Measurements from ENCODE around the gene RAVER2. TPM values are rescaled to one million over a fixed set of nuclear protein-coding genes. Genes with fewer than 3 reads are reported as not detected.
A peak's percentile ranks its signal among the peaks of the same experiment; 100 is the strongest.
"Not testable (repeated sequence)": the region's sequence is repeated elsewhere in the genome, so short reads cannot be mapped to it uniquely, and the experiment has no call there.

The RAVER2 gene
- total RNA-seq, 8 experiments from 2014 or later, result 6.4 to 16.9 (median 11.3) TPM

- H3K4me3 ChIP-seq, result no peak overlapping the region
- H3K4me1 ChIP-seq (replicated peaks in 1 of 2), result no peaks in the 10 kb centered on the region
- ATAC-seq (replicated peaks in 6 of 8), result no peak
- H3K27ac ChIP-seq, result no peak overlapping the region
- in situ Hi-C loops (cut with MboI; ENCODE audit: low pct_unique_long_range_greater_than_20kb in 2 of 9, low sequenced_read_pairs in 9 of 9, unreplicated experiment in 9 of 9), result no loop called here
- 33 to 100% (median 89%) methylated on average over 1 of the region's 1 CpG for WGBS, 10 experiments
These were observed 17.0 kb upstream of the RAVER2 start for GRCh38 chr1:64727861-64728260.

- 52 to 90% (median 83%) methylated on average over 2 to 3 of the region's 3 CpGs; no CpG with 5 or more reads in 1 of the 10 experiments for WGBS, 10 experiments
- H3K27ac ChIP-seq, result no peak overlapping the region
- in situ Hi-C loops (cut with MboI; ENCODE audit: low pct_unique_long_range_greater_than_20kb in 2 of 9, low sequenced_read_pairs in 9 of 9, unreplicated experiment in 9 of 9), result no loop called here
These were observed 11.1 kb upstream of the RAVER2 start for GRCh38 chr1:64733581-64734286.

GRCh38 chr1:64734287-64734652 is 10.6 kb upstream of the RAVER2 start:
- no peak overlapping the region for H3K4me3 ChIP-seq
- WGBS, 10 experiments, result 0 to 90% (median 72%) methylated on average over 1 to 3 of the region's 3 CpGs; no CpG with 5 or more reads in 2 of the 10 experiments
- no peaks in the 10 kb centered on the region for H3K4me1 ChIP-seq (replicated peaks in 1 of 2)
- H3K27ac ChIP-seq, result no peak overlapping the region
- in situ Hi-C loops (cut with MboI; ENCODE audit: low pct_unique_long_range_greater_than_20kb in 2 of 9, low sequenced_read_pairs in 9 of 9, unreplicated experiment in 9 of 9), result no loop called here
- ATAC-seq (replicated peaks in 6 of 8), result no peak

More at GRCh38 chr1:64733581-64734286, 11.1 kb upstream of the RAVER2 start:
- H3K4me3 ChIP-seq, result no peak overlapping the region
- no peak for ATAC-seq (replicated peaks in 6 of 8)
- no peaks in the 10 kb centered on the region for H3K4me1 ChIP-seq (replicated peaks in 1 of 2)

GRCh38 chr1:64740687-64741086 is 4.2 kb upstream of the RAVER2 start:
- ATAC-seq (replicated peaks in 6 of 8); H3K4me3 ChIP-seq; H3K4me1 ChIP-seq (replicated peaks in 1 of 2); in situ Hi-C loops (cut with MboI; ENCODE audit: low pct_unique_long_range_greater_than_20kb in 2 of 9, low sequenced_read_pairs in 9 of 9, unreplicated experiment in 9 of 9); H3K27ac ChIP-seq: not testable (repeated sequence)
- 0 to 100% (median 77%) methylated on average over 1 of the region's 1 CpG; no CpG with 5 or more reads in 2 of the 10 experiments for WGBS, 10 experiments

- 0 to 66% (median 21%) methylated on average over 1 to 4 of the region's 4 CpGs; no CpG with 5 or more reads in 1 of the 10 experiments for WGBS, 10 experiments
- peaks cover 6 to 9% of the 10 kb centered on the region in 2 donors for H3K4me1 ChIP-seq (replicated peaks in 1 of 2)
- H3K27ac ChIP-seq, result no peak overlapping the region
- H3K4me3 ChIP-seq, result peak overlapping the region; percentile 59 to 87 (median 84)
- no peak for ATAC-seq (replicated peaks in 6 of 8)
- in situ Hi-C loops (cut with MboI; ENCODE audit: low pct_unique_long_range_greater_than_20kb in 2 of 9, low sequenced_read_pairs in 9 of 9, unreplicated experiment in 9 of 9), result no loop called here
These were observed 852 bp upstream of the RAVER2 start for GRCh38 chr1:64743954-64744491.

GRCh38 chr1:64745181-64745985 is 508 bp downstream of the RAVER2 start:
- in situ Hi-C loops (cut with MboI; ENCODE audit: low pct_unique_long_range_greater_than_20kb in 2 of 9, low sequenced_read_pairs in 9 of 9, unreplicated experiment in 9 of 9), result no loop called here
- Histone ChIP-seq H3K4me1 (replicated peaks in 1 of 2) (peaks cover 6 to 9% of the 10 kb centered on the region in 2 donors), H3K27ac (peak overlapping the region; percentile 71 to 87), H3K4me3 (peak overlapping the region; percentile 59 to 87 (median 84))
- peak; percentile 18 to 73 (median 66) for ATAC-seq (replicated peaks in 6 of 8)
- 0% methylated on average over 4 to 15 of the region's 67 CpGs; no CpG with 5 or more reads in 8 of the 10 experiments for WGBS, 10 experiments

GRCh38 chr1:64745986-64746940 is 1.4 kb downstream of the RAVER2 start:
- ATAC-seq (replicated peaks in 6 of 8), result peak in 1 of 8 experiments; percentile 23

GRCh38 chr1:64748222-64748621 is 3.3 kb downstream of the RAVER2 start:
- H3K4me3 ChIP-seq, result no peak overlapping the region
- ATAC-seq (replicated peaks in 6 of 8), result no peak
- H3K27ac ChIP-seq, result no peak overlapping the region
- 60 to 100% (median 86%) methylated on average over 1 to 3 of the region's 3 CpGs for WGBS, 10 experiments
- peaks cover 6 to 9% of the 10 kb centered on the region in 2 donors for H3K4me1 ChIP-seq (replicated peaks in 1 of 2)
- in situ Hi-C loops (cut with MboI; ENCODE audit: low pct_unique_long_range_greater_than_20kb in 2 of 9, low sequenced_read_pairs in 9 of 9, unreplicated experiment in 9 of 9), result no loop called here

More at GRCh38 chr1:64745986-64746940, 1.4 kb downstream of the RAVER2 start:
- H3K4me3 ChIP-seq, result peak overlapping the region; percentile 59 to 87 (median 84)
- WGBS, 10 experiments, result 18 to 100% (median 35%) methylated on average over 1 to 8 of the region's 8 CpGs
- in situ Hi-C loops (cut with MboI; ENCODE audit: low pct_unique_long_range_greater_than_20kb in 2 of 9, low sequenced_read_pairs in 9 of 9, unreplicated experiment in 9 of 9), result no loop called here
- no peak overlapping the region for H3K27ac ChIP-seq
- peaks cover 6 to 9% of the 10 kb centered on the region in 2 donors for H3K4me1 ChIP-seq (replicated peaks in 1 of 2)

- no peak for ATAC-seq (replicated peaks in 6 of 8)
- no peak overlapping the region for H3K27ac ChIP-seq
- in situ Hi-C loops (cut with MboI; ENCODE audit: low pct_unique_long_range_greater_than_20kb in 2 of 9, low sequenced_read_pairs in 9 of 9, unreplicated experiment in 9 of 9), result no loop called here
- 76 to 100% (median 84%) methylated on average over 2 to 5 of the region's 5 CpGs; no CpG with 5 or more reads in 2 of the 10 experiments for WGBS, 10 experiments
- no peak overlapping the region for H3K4me3 ChIP-seq
- H3K4me1 ChIP-seq (replicated peaks in 1 of 2), result peaks cover 6 to 9% of the 10 kb centered on the region in 2 donors
These were observed 3.8 kb downstream of the RAVER2 start for GRCh38 chr1:64748706-64749105.

- 0 to 71% (median 53%) methylated on average over 1 of the region's 1 CpG; no CpG with 5 or more reads in 1 of the 10 experiments for WGBS, 10 experiments
- in situ Hi-C loops (cut with MboI; ENCODE audit: low pct_unique_long_range_greater_than_20kb in 2 of 9, low sequenced_read_pairs in 9 of 9, unreplicated experiment in 9 of 9), result no loop called here
- H3K27ac ChIP-seq, result no peak overlapping the region
- H3K4me1 ChIP-seq (replicated peaks in 1 of 2), result peaks cover 6 to 9% of the 10 kb centered on the region in 2 donors
- H3K4me3 ChIP-seq, result no peak overlapping the region
- ATAC-seq (replicated peaks in 6 of 8), result no peak
These were observed 5.2 kb downstream of the RAVER2 start for GRCh38 chr1:64750092-64750491.

- Histone ChIP-seq H3K4me3 (no peak overlapping the region), H3K27ac (no peak overlapping the region), H3K4me1 (replicated peaks in 1 of 2) (peaks cover 6 to 9% of the 10 kb centered on the region in 2 donors)
- in situ Hi-C loops (cut with MboI; ENCODE audit: low pct_unique_long_range_greater_than_20kb in 2 of 9, low sequenced_read_pairs in 9 of 9, unreplicated experiment in 9 of 9), result no loop called here
- no peak for ATAC-seq (replicated peaks in 6 of 8)
These were observed 6.0 kb downstream of the RAVER2 start for GRCh38 chr1:64750875-64751274.

GRCh38 chr1:64754173-64754572 is 9.3 kb downstream of the RAVER2 start:
- Histone ChIP-seq H3K4me1 (replicated peaks in 1 of 2) (no peaks in the 10 kb centered on the region), H3K4me3 (no peak overlapping the region), H3K27ac (no peak overlapping the region)
- in situ Hi-C loops (cut with MboI; ENCODE audit: low pct_unique_long_range_greater_than_20kb in 2 of 9, low sequenced_read_pairs in 9 of 9, unreplicated experiment in 9 of 9), result no loop called here
- 90 to 100% (median 97%) methylated on average over 1 to 3 of the region's 3 CpGs; no CpG with 5 or more reads in 4 of the 10 experiments for WGBS, 10 experiments
- no peak for ATAC-seq (replicated peaks in 6 of 8)
